Hepatocyte (in vitro differentiated cells): Measurements from ENCODE around the gene ASCL1.

Experiments
- EZH2 ChIP-seq: fragments of 200-600 bp; sonication (generic); IDR thresholded peaks from 2 replicates; pipeline ENCODE4 v1.6.1; 2016; ENCODE audit warnings: antibody characterized with exemption, mild to moderate bottlenecking, borderline replicate concordance
- TF ChIP-seq, protein P1 (sequence below): fragments of 200-600 bp; sonication (generic); IDR thresholded peaks from 2 replicates; pipeline ENCODE4 v1.5.1; 2016; ENCODE audit warnings: antibody characterized with exemption, mild to moderate bottlenecking; ENCODE audit not compliant: poor library complexity

- TF ChIP-seq, protein P1, sequence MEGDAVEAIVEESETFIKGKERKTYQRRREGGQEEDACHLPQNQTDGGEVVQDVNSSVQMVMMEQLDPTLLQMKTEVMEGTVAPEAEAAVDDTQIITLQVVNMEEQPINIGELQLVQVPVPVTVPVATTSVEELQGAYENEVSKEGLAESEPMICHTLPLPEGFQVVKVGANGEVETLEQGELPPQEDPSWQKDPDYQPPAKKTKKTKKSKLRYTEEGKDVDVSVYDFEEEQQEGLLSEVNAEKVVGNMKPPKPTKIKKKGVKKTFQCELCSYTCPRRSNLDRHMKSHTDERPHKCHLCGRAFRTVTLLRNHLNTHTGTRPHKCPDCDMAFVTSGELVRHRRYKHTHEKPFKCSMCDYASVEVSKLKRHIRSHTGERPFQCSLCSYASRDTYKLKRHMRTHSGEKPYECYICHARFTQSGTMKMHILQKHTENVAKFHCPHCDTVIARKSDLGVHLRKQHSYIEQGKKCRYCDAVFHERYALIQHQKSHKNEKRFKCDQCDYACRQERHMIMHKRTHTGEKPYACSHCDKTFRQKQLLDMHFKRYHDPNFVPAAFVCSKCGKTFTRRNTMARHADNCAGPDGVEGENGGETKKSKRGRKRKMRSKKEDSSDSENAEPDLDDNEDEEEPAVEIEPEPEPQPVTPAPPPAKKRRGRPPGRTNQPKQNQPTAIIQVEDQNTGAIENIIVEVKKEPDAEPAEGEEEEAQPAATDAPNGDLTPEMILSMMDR, result no peak
- TF ChIP-seq EZH2, result no peak
These were observed 22.9 kb downstream of the ASCL1 start for GRCh38 chr12:102980350-102980749.
